ENCODE results near the gene FRMD1.

DNA sequence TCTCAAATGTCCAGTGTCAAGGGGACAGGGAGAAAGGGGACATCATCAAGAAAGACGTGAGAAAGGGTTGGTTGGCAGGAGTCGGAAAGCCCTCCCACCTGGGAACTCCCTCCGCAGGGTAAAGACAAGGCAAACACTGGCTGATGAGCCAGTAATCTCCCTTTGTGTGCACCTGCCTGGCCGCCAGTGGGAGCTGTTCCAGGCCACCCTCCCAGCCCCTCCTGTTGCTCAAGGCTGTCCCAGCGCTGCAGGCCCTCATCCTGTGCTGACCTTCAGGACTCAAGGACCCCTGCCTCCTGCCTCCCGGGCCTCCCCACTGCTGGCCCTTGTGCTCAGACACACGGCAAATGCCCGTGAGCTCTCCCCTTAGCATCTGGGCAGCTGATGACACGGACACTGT is 7.4 kb downstream of the FRMD1 start:
- TF ChIP-seq CTCF (IDR thresholded peaks at IDR 0.05): peak; percentile 17; the same call in 1 of the 2 replicates
- no peak for TF ChIP-seq CREB1 (CRISPR knock-in tag; IDR thresholded peaks at IDR 0.05)
- TF ChIP-seq IRF2 (CRISPR knock-in tag; IDR thresholded peaks at IDR 0.05; ENCODE audit: borderline replicate concordance, low read depth): no peak
- TF ChIP-seq, protein P1, sequence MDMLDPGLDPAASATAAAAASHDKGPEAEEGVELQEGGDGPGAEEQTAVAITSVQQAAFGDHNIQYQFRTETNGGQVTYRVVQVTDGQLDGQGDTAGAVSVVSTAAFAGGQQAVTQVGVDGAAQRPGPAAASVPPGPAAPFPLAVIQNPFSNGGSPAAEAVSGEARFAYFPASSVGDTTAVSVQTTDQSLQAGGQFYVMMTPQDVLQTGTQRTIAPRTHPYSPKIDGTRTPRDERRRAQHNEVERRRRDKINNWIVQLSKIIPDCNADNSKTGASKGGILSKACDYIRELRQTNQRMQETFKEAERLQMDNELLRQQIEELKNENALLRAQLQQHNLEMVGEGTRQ (CRISPR knock-in tag; IDR thresholded peaks at IDR 0.05): no peak
- TF ChIP-seq ZNF121 (CRISPR knock-in tag; IDR thresholded peaks at IDR 0.05): no peak
